ENCODE data around the gene MAGI1.

DNA sequence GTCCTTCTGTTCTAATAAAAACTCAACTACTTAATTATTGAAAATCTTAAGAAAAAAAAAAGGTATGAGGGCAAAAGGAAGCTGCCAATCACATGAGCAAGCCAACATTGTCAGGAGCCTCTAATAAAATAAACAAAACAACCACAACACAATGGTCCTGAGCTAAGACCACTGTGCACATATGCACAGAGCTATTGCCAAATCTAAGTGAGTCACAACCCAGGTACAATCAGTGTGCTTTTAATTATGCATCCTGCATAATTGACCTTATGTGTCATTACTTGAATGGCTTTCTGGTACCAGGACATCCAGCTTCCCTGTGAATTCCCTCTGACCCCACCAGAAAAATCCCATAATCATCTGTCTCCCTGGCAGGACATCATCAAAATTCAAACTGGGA, 639.8 kb downstream of the MAGI1 start:
- TF ChIP-seq, protein P1, sequence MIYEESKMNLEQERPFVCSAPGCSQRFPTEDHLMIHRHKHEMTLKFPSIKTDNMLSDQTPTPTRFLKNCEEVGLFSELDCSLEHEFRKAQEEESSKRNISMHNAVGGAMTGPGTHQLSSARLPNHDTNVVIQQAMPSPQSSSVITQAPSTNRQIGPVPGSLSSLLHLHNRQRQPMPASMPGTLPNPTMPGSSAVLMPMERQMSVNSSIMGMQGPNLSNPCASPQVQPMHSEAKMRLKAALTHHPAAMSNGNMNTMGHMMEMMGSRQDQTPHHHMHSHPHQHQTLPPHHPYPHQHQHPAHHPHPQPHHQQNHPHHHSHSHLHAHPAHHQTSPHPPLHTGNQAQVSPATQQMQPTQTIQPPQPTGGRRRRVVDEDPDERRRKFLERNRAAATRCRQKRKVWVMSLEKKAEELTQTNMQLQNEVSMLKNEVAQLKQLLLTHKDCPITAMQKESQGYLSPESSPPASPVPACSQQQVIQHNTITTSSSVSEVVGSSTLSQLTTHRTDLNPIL (CRISPR knock-in tag; IDR thresholded peaks at IDR 0.05; ENCODE audit: low read depth) = no peak
- TF ChIP-seq, protein P2, sequence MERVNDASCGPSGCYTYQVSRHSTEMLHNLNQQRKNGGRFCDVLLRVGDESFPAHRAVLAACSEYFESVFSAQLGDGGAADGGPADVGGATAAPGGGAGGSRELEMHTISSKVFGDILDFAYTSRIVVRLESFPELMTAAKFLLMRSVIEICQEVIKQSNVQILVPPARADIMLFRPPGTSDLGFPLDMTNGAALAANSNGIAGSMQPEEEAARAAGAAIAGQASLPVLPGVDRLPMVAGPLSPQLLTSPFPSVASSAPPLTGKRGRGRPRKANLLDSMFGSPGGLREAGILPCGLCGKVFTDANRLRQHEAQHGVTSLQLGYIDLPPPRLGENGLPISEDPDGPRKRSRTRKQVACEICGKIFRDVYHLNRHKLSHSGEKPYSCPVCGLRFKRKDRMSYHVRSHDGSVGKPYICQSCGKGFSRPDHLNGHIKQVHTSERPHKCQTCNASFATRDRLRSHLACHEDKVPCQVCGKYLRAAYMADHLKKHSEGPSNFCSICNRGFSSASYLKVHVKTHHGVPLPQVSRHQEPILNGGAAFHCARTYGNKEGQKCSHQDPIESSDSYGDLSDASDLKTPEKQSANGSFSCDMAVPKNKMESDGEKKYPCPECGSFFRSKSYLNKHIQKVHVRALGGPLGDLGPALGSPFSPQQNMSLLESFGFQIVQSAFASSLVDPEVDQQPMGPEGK (CRISPR knock-in tag; IDR thresholded peaks at IDR 0.05; ENCODE audit: borderline replicate concordance) = no peak
- TF ChIP-seq, protein P3, sequence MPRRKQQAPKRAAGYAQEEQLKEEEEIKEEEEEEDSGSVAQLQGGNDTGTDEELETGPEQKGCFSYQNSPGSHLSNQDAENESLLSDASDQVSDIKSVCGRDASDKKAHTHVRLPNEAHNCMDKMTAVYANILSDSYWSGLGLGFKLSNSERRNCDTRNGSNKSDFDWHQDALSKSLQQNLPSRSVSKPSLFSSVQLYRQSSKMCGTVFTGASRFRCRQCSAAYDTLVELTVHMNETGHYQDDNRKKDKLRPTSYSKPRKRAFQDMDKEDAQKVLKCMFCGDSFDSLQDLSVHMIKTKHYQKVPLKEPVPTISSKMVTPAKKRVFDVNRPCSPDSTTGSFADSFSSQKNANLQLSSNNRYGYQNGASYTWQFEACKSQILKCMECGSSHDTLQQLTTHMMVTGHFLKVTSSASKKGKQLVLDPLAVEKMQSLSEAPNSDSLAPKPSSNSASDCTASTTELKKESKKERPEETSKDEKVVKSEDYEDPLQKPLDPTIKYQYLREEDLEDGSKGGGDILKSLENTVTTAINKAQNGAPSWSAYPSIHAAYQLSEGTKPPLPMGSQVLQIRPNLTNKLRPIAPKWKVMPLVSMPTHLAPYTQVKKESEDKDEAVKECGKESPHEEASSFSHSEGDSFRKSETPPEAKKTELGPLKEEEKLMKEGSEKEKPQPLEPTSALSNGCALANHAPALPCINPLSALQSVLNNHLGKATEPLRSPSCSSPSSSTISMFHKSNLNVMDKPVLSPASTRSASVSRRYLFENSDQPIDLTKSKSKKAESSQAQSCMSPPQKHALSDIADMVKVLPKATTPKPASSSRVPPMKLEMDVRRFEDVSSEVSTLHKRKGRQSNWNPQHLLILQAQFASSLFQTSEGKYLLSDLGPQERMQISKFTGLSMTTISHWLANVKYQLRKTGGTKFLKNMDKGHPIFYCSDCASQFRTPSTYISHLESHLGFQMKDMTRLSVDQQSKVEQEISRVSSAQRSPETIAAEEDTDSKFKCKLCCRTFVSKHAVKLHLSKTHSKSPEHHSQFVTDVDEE (CRISPR knock-in tag; IDR thresholded peaks at IDR 0.05) = no peak
- TF ChIP-seq ZFP30 (CRISPR knock-in tag; IDR thresholded peaks at IDR 0.05) = no peak
- TF ChIP-seq ZFP3 (CRISPR knock-in tag; IDR thresholded peaks at IDR 0.05) = no peak
- TF ChIP-seq RARB (CRISPR knock-in tag; IDR thresholded peaks at IDR 0.05) = no peak
- no peak for TF ChIP-seq TOX (CRISPR knock-in tag; IDR thresholded peaks at IDR 0.05; ENCODE audit: borderline replicate concordance)
- no peak for TF ChIP-seq ESRRG (CRISPR knock-in tag; IDR thresholded peaks at IDR 0.05)
- TF ChIP-seq CSDC2 (CRISPR knock-in tag; IDR thresholded peaks at IDR 0.05) = no peak
- no peak for TF ChIP-seq ZNF70 (CRISPR knock-in tag; IDR thresholded peaks at IDR 0.05)
- no peak for TF ChIP-seq TCF4 (CRISPR knock-in tag; IDR thresholded peaks at IDR 0.05; ENCODE audit: borderline replicate concordance)
- TF ChIP-seq ISL1 (CRISPR knock-in tag; IDR thresholded peaks at IDR 0.05) = no peak
- TF ChIP-seq SNAI2 (CRISPR knock-in tag; IDR thresholded peaks at IDR 0.05) = no peak
